ENCODE data around the gene GREB1L. TPM values are rescaled to one million over a fixed set of nuclear protein-coding genes. Genes with fewer than 3 reads are reported as not detected.

GREB1L gene
- total and polyA plus RNA-seq, 2 donors from 2014 or later = 0.79 TPM; not detected in 1

- DNase-seq (no peak), FAIRE-seq (no peak)
- Histone ChIP-seq H3K4me1 (ENCODE audit: control insufficient read depth in 2 of 3, insufficient read depth in 2 of 3, low read depth in 1 of 3, low read length in 3 of 3) (no peaks in the 10 kb centered on the region), H3K4me3 (ENCODE audit: low read length in 3 of 3) (no peak overlapping the region), H3K9ac (ENCODE audit: low read length in 3 of 3) (no peak overlapping the region), H3K27ac (ENCODE audit: low read depth in 2 of 2, low read length in 2 of 2) (no peak overlapping the region), H3K36me3 (ENCODE audit: control insufficient read depth in 2 of 3, insufficient read depth in 3 of 3, low read length in 3 of 3) (no peaks in the 10 kb centered on the region), H3K27me3 (ENCODE audit: control insufficient read depth, insufficient read depth, low read length) (no peaks in the 10 kb centered on the region), H3K9me3 (ENCODE audit: control insufficient read depth in 2 of 3, insufficient read depth in 1 of 3, low read length in 3 of 3) (no peaks in the 10 kb centered on the region)
- intact Hi-C loops (cut with DNase I) = no loop called here
- TF ChIP-seq CTCF (IDR thresholded peaks at IDR 0.05; ENCODE audit: borderline replicate concordance, extremely low read depth, insufficient read depth) = no peak
Measured at GRCh38 chr18:21383031-21383430, 141.0 kb downstream of the GREB1L start.

GRCh38 chr18:21386523-21387240 is 144.7 kb downstream of the GREB1L start:
- Histone ChIP-seq H3K4me1 (ENCODE audit: control insufficient read depth in 2 of 3, insufficient read depth in 2 of 3, low read depth in 1 of 3, low read length in 3 of 3) (no peaks in the 10 kb centered on the region), H3K9ac (ENCODE audit: low read length in 3 of 3) (no peak overlapping the region), H3K9me3 (ENCODE audit: control insufficient read depth in 2 of 3, insufficient read depth in 1 of 3, low read length in 3 of 3) (no peaks in the 10 kb centered on the region), H3K27ac (ENCODE audit: low read depth in 2 of 2, low read length in 2 of 2) (no peak overlapping the region), H3K36me3 (ENCODE audit: control insufficient read depth in 2 of 3, insufficient read depth in 3 of 3, low read length in 3 of 3) (no peaks in the 10 kb centered on the region), H3K4me3 (ENCODE audit: low read length in 3 of 3) (no peak overlapping the region), H3K27me3 (ENCODE audit: control insufficient read depth, insufficient read depth, low read length) (no peaks in the 10 kb centered on the region)
- intact Hi-C loops (cut with DNase I) = no loop called here
- FAIRE-seq (no peak), DNase-seq (no peak)
- TF ChIP-seq CTCF (IDR thresholded peaks at IDR 0.05; ENCODE audit: borderline replicate concordance, extremely low read depth, insufficient read depth) = no peak

- Histone ChIP-seq H3K9me3 (ENCODE audit: control insufficient read depth in 2 of 3, insufficient read depth in 1 of 3, low read length in 3 of 3) (no peaks in the 10 kb centered on the region), H3K4me3 (ENCODE audit: low read length in 3 of 3) (no peak overlapping the region), H3K9ac (ENCODE audit: low read length in 3 of 3) (no peak overlapping the region), H3K27ac (ENCODE audit: low read depth in 2 of 2, low read length in 2 of 2) (no peak overlapping the region), H3K36me3 (ENCODE audit: control insufficient read depth in 2 of 3, insufficient read depth in 3 of 3, low read length in 3 of 3) (no peaks in the 10 kb centered on the region), H3K27me3 (ENCODE audit: control insufficient read depth, insufficient read depth, low read length) (no peaks in the 10 kb centered on the region), H3K4me1 (ENCODE audit: control insufficient read depth in 2 of 3, insufficient read depth in 2 of 3, low read depth in 1 of 3, low read length in 3 of 3) (no peaks in the 10 kb centered on the region)
- DNase-seq (no peak), FAIRE-seq (no peak)
- no peak for TF ChIP-seq CTCF (IDR thresholded peaks at IDR 0.05; ENCODE audit: borderline replicate concordance, extremely low read depth, insufficient read depth)
- intact Hi-C loops (cut with DNase I) = no loop called here
Measured at GRCh38 chr18:21387886-21388285, 145.9 kb downstream of the GREB1L start.

GRCh38 chr18:21389283-21389682 is 147.3 kb downstream of the GREB1L start:
- Histone ChIP-seq H3K4me1 (ENCODE audit: control insufficient read depth in 2 of 3, insufficient read depth in 2 of 3, low read depth in 1 of 3, low read length in 3 of 3) (no peaks in the 10 kb centered on the region), H3K4me3 (ENCODE audit: low read length in 3 of 3) (no peak overlapping the region), H3K9me3 (ENCODE audit: control insufficient read depth in 2 of 3, insufficient read depth in 1 of 3, low read length in 3 of 3) (no peaks in the 10 kb centered on the region), H3K27ac (ENCODE audit: low read depth in 2 of 2, low read length in 2 of 2) (no peak overlapping the region), H3K9ac (ENCODE audit: low read length in 3 of 3) (no peak overlapping the region), H3K36me3 (ENCODE audit: control insufficient read depth in 2 of 3, insufficient read depth in 3 of 3, low read length in 3 of 3) (no peaks in the 10 kb centered on the region), H3K27me3 (ENCODE audit: control insufficient read depth, insufficient read depth, low read length) (no peaks in the 10 kb centered on the region)
- FAIRE-seq (no peak), DNase-seq (no peak)
- intact Hi-C loops (cut with DNase I) = no loop called here
- no peak for TF ChIP-seq CTCF (IDR thresholded peaks at IDR 0.05; ENCODE audit: borderline replicate concordance, extremely low read depth, insufficient read depth)
